Breast epithelium (tissue), 3 donors: ENCODE measurements around the gene CENPP.

Source experiments
- POLR2A ChIP-seq: fragments of 450-650 bp; IDR thresholded peaks from one replicate; pipeline ENCODE4 v1.6.1; 2016; ENCODE audit warnings: antibody characterized with exemption, mild to moderate bottlenecking, moderate library complexity
- POLR2AphosphoS5 ChIP-seq, 3 donors: sonication (generic); formaldehyde crosslinking; IDR thresholded peaks; one replicate each; pipeline ENCODE4 v1.6.1; 2017; ENCODE audit warnings: antibody characterized with exemption in 3 of 3

DNA sequence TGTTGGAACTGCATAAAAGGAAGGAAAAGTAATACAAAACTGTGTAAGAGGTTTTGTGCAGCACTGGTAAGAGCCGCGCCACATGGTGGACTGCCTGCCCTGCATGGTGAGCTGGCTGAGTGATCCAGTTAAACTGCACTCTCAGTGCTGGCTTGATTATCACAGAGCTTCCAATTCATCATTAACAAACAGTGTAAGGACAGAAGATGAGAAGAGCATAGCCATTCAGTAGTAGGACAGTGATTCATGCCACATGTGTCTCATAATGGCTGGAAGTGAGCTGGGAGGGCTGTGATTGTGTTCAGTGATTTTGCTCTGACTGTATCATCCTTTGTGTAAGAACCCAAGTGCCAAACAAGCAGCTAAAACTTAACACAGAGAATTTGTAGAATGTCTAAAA is 142.5 kb downstream of the CENPP start:
- TF ChIP-seq POLR2A (no peak), POLR2AphosphoS5 (IDR thresholded peaks at IDR 0.05) (no peak)
